CD4-positive, alpha-beta T cell treated with Interferon gamma for 1 hour (primary cell): ENCODE results near the gene DCTN3.

Experiments used
- DNase-seq: peaks from one replicate; pipeline ENCODE4 v3.0.0-alpha.2; 2020

DCTN3 gene

GRCh38 chr9:34570809-34571480 is 49.4 kb downstream of the DCTN3 start:
- no peak for DNase-seq

GRCh38 chr9:34570376-34570775 is 49.9 kb downstream of the DCTN3 start:
- DNase-seq = no peak

- no peak for DNase-seq
These were observed 51.5 kb downstream of the DCTN3 start for GRCh38 chr9:34568774-34569173.

GRCh38 chr9:34568133-34568532 is 52.2 kb downstream of the DCTN3 start:
- no peak for DNase-seq

- DNase-seq = no peak
These were observed 53.3 kb downstream of the DCTN3 start for GRCh38 chr9:34566972-34567371.

GRCh38 chr9:34566322-34566721 is 54.0 kb downstream of the DCTN3 start:
- DNase-seq = no peak

GRCh38 chr9:34565856-34566255 is 54.4 kb downstream of the DCTN3 start:
- no peak for DNase-seq

- DNase-seq = no peak
These were observed 55.7 kb downstream of the DCTN3 start for GRCh38 chr9:34564617-34565016.
